Effector memory CD4-positive, alpha-beta T cell (primary cell): ENCODE measurements around the gene KRABD2.

Experiments used
- DNase-seq, 3 donors: peaks; one replicate each; pipeline ENCODE4 v3.0.0-alpha.2; 2020
- H3K27ac ChIP-seq: 2 replicates; pipeline ENCODE4 v1.7.0; 2013; ENCODE audit warnings: mild to moderate bottlenecking, low read length, moderate library complexity; ENCODE audit not compliant: insufficient read depth, poor library complexity, severe bottlenecking
- H3K27me3 ChIP-seq: replicated peaks from 2 replicates; pipeline ENCODE4 v1.7.0; 2013; ENCODE audit warnings: mild to moderate bottlenecking, low read length; ENCODE audit not compliant: insufficient read depth, control insufficient read depth, poor library complexity, severe bottlenecking
- H3K36me3 ChIP-seq: 2 replicates; pipeline ENCODE4 v1.7.0; 2013; ENCODE audit warnings: mild to moderate bottlenecking, low read length, moderate library complexity; ENCODE audit not compliant: control insufficient read depth, insufficient read depth
- H3K4me1 ChIP-seq: 2 replicates; pipeline ENCODE4 v1.7.0; 2013; ENCODE audit warnings: low read length, mild to moderate bottlenecking; ENCODE audit not compliant: control insufficient read depth, insufficient read depth, poor library complexity, severe bottlenecking
- H3K4me3 ChIP-seq: 2 replicates; pipeline ENCODE4 v1.7.0; 2013; ENCODE audit warnings: low read length, low read depth, mild to moderate bottlenecking; ENCODE audit not compliant: insufficient read depth, poor library complexity, severe bottlenecking
- H3K9me3 ChIP-seq: 2 replicates; pipeline ENCODE4 v1.7.0; 2013; ENCODE audit warnings: mild to moderate bottlenecking, low read length, moderate library complexity; ENCODE audit not compliant: control insufficient read depth

Gene KRABD2

GRCh38 chr17:8366231-8366630 lies 10.3 kb downstream of the KRABD2 start:
- Histone ChIP-seq H3K4me1 (no peaks in the 10 kb centered on the region), H3K27ac (no peak overlapping the region), H3K9me3 (no peaks in the 10 kb centered on the region), H3K27me3 (no peaks in the 10 kb centered on the region), H3K36me3 (peaks cover 9% of the 10 kb centered on the region), H3K4me3 (no peak overlapping the region)
- DNase-seq: no peak

GRCh38 chr17:8365143-8365542 lies 11.4 kb downstream of the KRABD2 start:
- no peak overlapping the region for H3K27ac ChIP-seq
- DNase-seq: no peak
- no peaks in the 10 kb centered on the region for H3K4me1 ChIP-seq

GRCh38 chr17:8362651-8363332 lies 13.7 kb downstream of the KRABD2 start:
- H3K4me3 ChIP-seq: no peak overlapping the region
- DNase-seq: no peak
- H3K9me3 ChIP-seq: no peaks in the 10 kb centered on the region
- no peaks in the 10 kb centered on the region for H3K4me1 ChIP-seq
- H3K27ac ChIP-seq: no peak overlapping the region
- no peaks in the 10 kb centered on the region for H3K36me3 ChIP-seq
- no peaks in the 10 kb centered on the region for H3K27me3 ChIP-seq

More at GRCh38 chr17:8365143-8365542, 11.4 kb downstream of the KRABD2 start:
- Histone ChIP-seq H3K9me3 (no peaks in the 10 kb centered on the region), H3K27me3 (no peaks in the 10 kb centered on the region), H3K4me3 (no peak overlapping the region), H3K36me3 (peaks cover 9% of the 10 kb centered on the region)

DNA sequence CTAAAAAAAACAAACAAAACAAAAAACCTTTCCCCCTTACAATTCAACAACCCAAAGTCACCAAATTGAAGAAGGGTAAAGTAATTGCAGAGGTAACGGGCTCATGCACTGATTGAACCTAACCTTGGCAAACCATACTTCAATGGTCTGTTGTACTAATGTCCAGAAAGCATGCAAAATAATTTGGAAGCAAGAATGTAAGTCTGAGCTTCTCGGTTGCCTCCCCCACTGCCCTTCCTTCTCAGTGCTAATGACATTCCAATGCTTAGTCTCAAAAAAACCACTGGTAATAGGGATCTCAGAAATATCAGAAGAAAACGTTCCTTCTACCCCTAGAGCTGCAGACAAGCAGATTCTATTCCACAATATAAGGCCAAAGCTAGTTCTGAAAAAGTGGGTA lies 15.8 kb downstream of the KRABD2 start:
- DNase-seq: no peak
- Histone ChIP-seq H3K4me1 (no peaks in the 10 kb centered on the region), H3K27me3 (no peaks in the 10 kb centered on the region), H3K27ac (no peak overlapping the region), H3K9me3 (no peaks in the 10 kb centered on the region), H3K36me3 (no peaks in the 10 kb centered on the region), H3K4me3 (no peak overlapping the region)

DNA sequence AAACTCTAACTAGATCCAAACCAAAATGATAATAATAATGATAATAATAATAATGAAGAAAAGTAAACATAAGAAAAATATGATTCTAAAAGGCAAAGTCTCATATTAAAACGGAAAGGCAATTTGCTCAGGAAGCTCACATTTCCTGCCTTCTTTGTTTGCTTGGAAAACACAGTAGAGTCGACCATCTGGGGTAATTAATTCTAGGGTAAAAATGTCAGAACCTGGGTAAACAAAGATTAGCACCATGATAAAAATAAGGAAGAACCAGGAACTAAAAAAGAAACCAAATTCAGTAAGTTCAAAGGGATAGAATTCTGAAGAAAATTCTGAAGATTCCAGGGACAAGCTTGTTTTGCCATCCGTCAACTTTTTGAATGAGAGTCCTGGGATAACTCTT lies 16.2 kb downstream of the KRABD2 start:
- H3K27ac ChIP-seq: no peak overlapping the region
- no peak overlapping the region for H3K4me3 ChIP-seq
- no peaks in the 10 kb centered on the region for H3K9me3 ChIP-seq
- H3K4me1 ChIP-seq: no peaks in the 10 kb centered on the region
- H3K27me3 ChIP-seq: no peaks in the 10 kb centered on the region
- no peaks in the 10 kb centered on the region for H3K36me3 ChIP-seq
- DNase-seq: no peak

- DNase-seq: no peak
- Histone ChIP-seq H3K27ac (no peak overlapping the region), H3K9me3 (no peaks in the 10 kb centered on the region), H3K27me3 (no peaks in the 10 kb centered on the region), H3K36me3 (no peaks in the 10 kb centered on the region), H3K4me3 (no peak overlapping the region), H3K4me1 (no peaks in the 10 kb centered on the region)
These were observed 16.7 kb downstream of the KRABD2 start for GRCh38 chr17:8359769-8360168.

GRCh38 chr17:8357910-8358309 lies 18.6 kb downstream of the KRABD2 start:
- DNase-seq: no peak
- H3K4me3 ChIP-seq: no peak overlapping the region
- H3K4me1 ChIP-seq: no peaks in the 10 kb centered on the region
- no peaks in the 10 kb centered on the region for H3K9me3 ChIP-seq
- no peaks in the 10 kb centered on the region for H3K36me3 ChIP-seq
- no peak overlapping the region for H3K27ac ChIP-seq
- no peaks in the 10 kb centered on the region for H3K27me3 ChIP-seq

DNA sequence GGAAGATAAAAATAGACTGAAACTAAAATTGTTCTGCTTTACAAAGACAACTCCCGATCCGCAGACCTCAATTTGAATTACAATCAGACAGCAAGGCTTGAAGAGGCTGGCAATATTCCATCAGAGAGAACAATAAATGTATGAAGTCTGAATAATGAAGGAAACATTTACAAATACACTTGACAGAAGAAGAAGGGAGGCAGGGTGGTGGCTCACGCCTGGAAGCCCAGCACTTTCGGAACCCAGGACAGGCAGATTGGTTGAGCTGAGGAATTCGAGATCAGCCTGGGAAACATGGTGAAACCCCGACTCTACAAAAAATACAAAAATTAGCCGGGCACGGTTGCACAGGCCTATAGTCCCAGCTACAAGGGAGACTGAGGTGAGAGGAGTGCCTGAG lies 22.3 kb downstream of the KRABD2 start:
- no peaks in the 10 kb centered on the region for H3K36me3 ChIP-seq
- H3K27me3 ChIP-seq: no peaks in the 10 kb centered on the region
- H3K4me1 ChIP-seq: no peaks in the 10 kb centered on the region
- DNase-seq: no peak
- no peak overlapping the region for H3K27ac ChIP-seq
- no peak overlapping the region for H3K4me3 ChIP-seq
- H3K9me3 ChIP-seq: no peaks in the 10 kb centered on the region

- no peaks in the 10 kb centered on the region for H3K4me1 ChIP-seq
- H3K27ac ChIP-seq: no peak overlapping the region
- no peaks in the 10 kb centered on the region for H3K36me3 ChIP-seq
- H3K4me3 ChIP-seq: no peak overlapping the region
- no peaks in the 10 kb centered on the region for H3K9me3 ChIP-seq
- no peaks in the 10 kb centered on the region for H3K27me3 ChIP-seq
- DNase-seq: no peak
These were observed 22.8 kb downstream of the KRABD2 start for GRCh38 chr17:8353736-8354135.

GRCh38 chr17:8350339-8350738 lies 26.2 kb downstream of the KRABD2 start:
- Histone ChIP-seq H3K27ac (no peak overlapping the region), H3K4me1 (no peaks in the 10 kb centered on the region), H3K27me3 (no peaks in the 10 kb centered on the region), H3K36me3 (no peaks in the 10 kb centered on the region), H3K9me3 (no peaks in the 10 kb centered on the region), H3K4me3 (no peak overlapping the region)
- DNase-seq: no peak
